Measurements from ENCODE around the gene DIAPH3.

GRCh38 chr13:60174113-60174512 lies 10.4 kb upstream of the DIAPH3 start:
- TF ChIP-seq CTCF (IDR thresholded peaks at IDR 0.05) (no peak), POLR2A (IDR thresholded peaks at IDR 0.05) (no peak)

Data from breast epithelium (tissue), 3 donors.